A673 (cell line): ENCODE measurements around the gene FICD. TPM values are rescaled to one million over a fixed set of nuclear protein-coding genes. Genes with fewer than 3 reads are reported as not detected.

ENCODE experiments used
- BruUV-seq: library from RNA; stranded (reverse); fragments of 400-500 nt; replicated peaks from 2 replicates; lab custom pipeline; 2021; lab: Mats Ljungman, UMichigan
- CTCF ChIA-PET: fragments of 300-600 bp; sonication (Branson Sonifier 250); formaldehyde crosslinking; loops from one replicate; lab custom pipeline; 2022; ENCODE audit warnings: antibody characterized with exemption; lab: Charles Lee
- POLR2A ChIA-PET: fragments of 300-600 bp; sonication (Branson Sonifier 250); formaldehyde crosslinking; loops from one replicate; lab custom pipeline; 2022; ENCODE audit warnings: antibody characterized with exemption; ENCODE audit not compliant: low non-redundant PET; lab: Charles Lee
- DNase-seq: peaks from one replicate; pipeline ENCODE4 v3.0.0-alpha.2; 2015; ENCODE audit warnings: low spot score
- H3K27ac ChIP-seq: fragments of 200-600 bp; sonication (generic); 2 replicates; pipeline ENCODE4 v1.5.1; 2016; ENCODE audit warnings: mixed run types, low read depth, mild to moderate bottlenecking, mixed read lengths, antibody characterized with exemption, low read length; ENCODE audit not compliant: poor library complexity, severe bottlenecking
- H3K27me3 ChIP-seq: fragments of 200-600 bp; sonication (generic); replicated peaks from 2 replicates; pipeline ENCODE4 v1.6.1; 2017; ENCODE audit warnings: mixed run types, low read depth, mild to moderate bottlenecking, mixed read lengths, antibody characterized with exemption, low read length; ENCODE audit not compliant: insufficient read depth, poor library complexity
- H3K36me3 ChIP-seq: fragments of 200-600 bp; sonication (generic); 2 replicates; pipeline ENCODE4 v1.6.1; 2016; ENCODE audit warnings: mixed run types, mild to moderate bottlenecking, mixed read lengths, antibody characterized with exemption, low read length; ENCODE audit not compliant: insufficient read depth, poor library complexity, severe bottlenecking
- H3K4me1 ChIP-seq: fragments of 200-600 bp; sonication (generic); 2 replicates; pipeline ENCODE4 v1.6.1; 2017; ENCODE audit warnings: mixed run types, mild to moderate bottlenecking, mixed read lengths, antibody characterized with exemption, low read length; ENCODE audit not compliant: insufficient read depth, poor library complexity, severe bottlenecking
- H3K4me3 ChIP-seq: fragments of 200-600 bp; sonication (generic); 2 replicates; pipeline ENCODE4 v1.5.1; 2016; ENCODE audit warnings: low read depth, mixed run types, mild to moderate bottlenecking, mixed read lengths, low read length; ENCODE audit not compliant: poor library complexity, severe bottlenecking
- H3K9me3 ChIP-seq: fragments of 200-600 bp; sonication (generic); 2 replicates; pipeline ENCODE4 v1.6.1; 2016; ENCODE audit warnings: mixed run types, low read depth, mild to moderate bottlenecking, mixed read lengths, antibody characterized with exemption, low read length; ENCODE audit not compliant: poor library complexity, severe bottlenecking
- EZH2 ChIP-seq: fragments of 200-600 bp; sonication (generic); IDR thresholded peaks from 2 replicates; pipeline ENCODE4 v1.6.1; 2017; ENCODE audit warnings: borderline replicate concordance, low read depth, mild to moderate bottlenecking, mixed read lengths, antibody characterized with exemption, low read length; ENCODE audit not compliant: poor library complexity, severe bottlenecking
- intact Hi-C: fragments of 100-400 bp; cut with micrococcal nuclease; formaldehyde crosslinking; loops from one replicate; pipeline ENCODE4 v1.10.0; 2022; ENCODE audit not compliant: unreplicated experiment
- total RNA-seq: library from RNA; stranded (reverse); gene quantifications from 2 replicates; pipeline ENCODE4 v1.2.3, GENCODE V29; 2021
- TF ChIP-seq, protein P1 (sequence below): fragments of 300-800, 200-600 bp; sonication (generic); conservative IDR thresholded peaks from 2 replicates; pipeline ENCODE4 v1.5.1; 2017; ENCODE audit warnings: low read depth, mild to moderate bottlenecking, antibody characterized with exemption, low read length, moderate library complexity, mixed read lengths

The FICD gene
- total RNA-seq, 1 experiment from 2014 or later: 3.6 TPM

DNA sequence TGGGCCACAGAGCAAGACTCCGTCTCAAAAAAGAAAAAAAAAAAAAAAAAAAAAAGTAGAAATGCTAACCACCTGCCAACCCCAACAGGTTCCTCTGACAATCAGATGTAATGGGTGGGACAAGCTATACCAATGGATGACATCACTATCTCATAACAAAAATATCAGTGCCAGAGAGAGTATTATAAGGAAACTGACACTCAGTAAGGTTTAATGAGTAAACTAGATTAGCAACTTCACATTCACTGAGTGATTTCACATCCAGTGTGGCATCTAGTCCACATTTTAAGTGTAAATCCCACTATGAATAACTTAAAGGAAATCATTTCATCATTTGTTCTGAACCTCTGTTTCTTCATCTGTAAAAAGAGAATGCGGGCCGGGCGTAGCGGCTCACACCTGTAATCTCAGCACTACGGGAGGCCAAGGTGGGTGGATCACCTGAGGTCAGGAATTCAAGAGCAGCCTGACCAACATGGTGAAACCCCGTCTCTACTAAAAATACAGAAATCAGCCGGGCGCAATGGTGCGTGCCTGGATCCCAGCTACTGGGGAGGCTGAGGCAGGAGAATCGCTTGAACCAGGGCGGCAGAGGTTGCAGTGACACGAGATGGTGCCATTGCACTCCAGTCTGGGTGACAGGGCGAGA lies 44.1 kb downstream of the FICD start:
- ChIA-PET CTCF (no interaction called here), POLR2A (no interaction called here)
- H3K4me3 ChIP-seq: peak overlapping the region; percentile 79
- peaks cover 13% of the 10 kb centered on the region for H3K4me1 ChIP-seq
- BruUV-seq: no TSS peak
- no peak for DNase-seq
- intact Hi-C loops: no loop called here
- TF ChIP-seq, protein P1, sequence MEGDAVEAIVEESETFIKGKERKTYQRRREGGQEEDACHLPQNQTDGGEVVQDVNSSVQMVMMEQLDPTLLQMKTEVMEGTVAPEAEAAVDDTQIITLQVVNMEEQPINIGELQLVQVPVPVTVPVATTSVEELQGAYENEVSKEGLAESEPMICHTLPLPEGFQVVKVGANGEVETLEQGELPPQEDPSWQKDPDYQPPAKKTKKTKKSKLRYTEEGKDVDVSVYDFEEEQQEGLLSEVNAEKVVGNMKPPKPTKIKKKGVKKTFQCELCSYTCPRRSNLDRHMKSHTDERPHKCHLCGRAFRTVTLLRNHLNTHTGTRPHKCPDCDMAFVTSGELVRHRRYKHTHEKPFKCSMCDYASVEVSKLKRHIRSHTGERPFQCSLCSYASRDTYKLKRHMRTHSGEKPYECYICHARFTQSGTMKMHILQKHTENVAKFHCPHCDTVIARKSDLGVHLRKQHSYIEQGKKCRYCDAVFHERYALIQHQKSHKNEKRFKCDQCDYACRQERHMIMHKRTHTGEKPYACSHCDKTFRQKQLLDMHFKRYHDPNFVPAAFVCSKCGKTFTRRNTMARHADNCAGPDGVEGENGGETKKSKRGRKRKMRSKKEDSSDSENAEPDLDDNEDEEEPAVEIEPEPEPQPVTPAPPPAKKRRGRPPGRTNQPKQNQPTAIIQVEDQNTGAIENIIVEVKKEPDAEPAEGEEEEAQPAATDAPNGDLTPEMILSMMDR: no peak
- no peak for TF ChIP-seq EZH2
- no peaks in the 10 kb centered on the region for H3K27me3 ChIP-seq
- H3K27ac ChIP-seq: no peak overlapping the region
- peaks cover 7% of the 10 kb centered on the region for H3K36me3 ChIP-seq
- H3K9me3 ChIP-seq: no peaks in the 10 kb centered on the region

DNA sequence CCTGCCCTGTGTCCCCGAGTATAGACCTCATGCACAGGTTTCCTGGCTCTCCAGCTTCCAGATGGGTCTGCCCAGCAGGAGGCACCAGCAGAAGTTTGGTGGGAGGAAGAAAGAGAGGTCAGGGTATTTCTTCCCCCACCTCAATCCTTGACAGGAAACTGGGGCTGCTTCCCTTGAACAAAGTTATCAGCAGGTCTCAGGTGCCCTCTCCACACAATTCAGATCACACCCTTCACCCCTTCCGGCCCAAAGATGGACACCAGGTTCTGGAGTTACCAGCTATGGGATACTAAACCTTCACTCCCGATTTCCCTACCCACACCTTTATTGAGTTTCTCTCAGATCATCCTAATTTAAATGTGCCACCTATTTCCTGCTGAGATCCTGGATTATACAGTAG lies 44.7 kb downstream of the FICD start:
- H3K27me3 ChIP-seq: no peaks in the 10 kb centered on the region
- BruUV-seq: no TSS peak
- H3K36me3 ChIP-seq: peaks cover 13% of the 10 kb centered on the region
- TF ChIP-seq EZH2: no peak
- TF ChIP-seq, protein P1: no peak
- no peak for DNase-seq
- H3K9me3 ChIP-seq: no peaks in the 10 kb centered on the region
- ChIA-PET CTCF (interaction anchor here (0.6 kb wide), 1 partner anchor 114 kb away, joined by 4 read pairs; no protein-coding TSS in a partner anchor), POLR2A (interaction anchor here (0.7 kb wide), 1 partner anchor 86 kb away, joined by 4 read pairs; no protein-coding TSS in a partner anchor)
- peaks cover 13% of the 10 kb centered on the region for H3K4me1 ChIP-seq
- peak overlapping the region; percentile 79 for H3K4me3 ChIP-seq
- intact Hi-C loops: loop anchor here (5.0 to 10.0 kb wide), 3 partner anchors 175 to 393 kb away; partner anchors contain the start of gene CORO1C
- peak overlapping the region; percentile 97 for H3K27ac ChIP-seq

- peaks cover 13% of the 10 kb centered on the region for H3K4me1 ChIP-seq
Observed at GRCh38 chr12:108560321-108560721, 45.2 kb downstream of the FICD start.

More at GRCh38 chr12:108560321-108560721, 45.2 kb downstream of the FICD start:
- ChIA-PET POLR2A (interaction anchor here (0.7 kb wide), 1 partner anchor 86 kb away, joined by 4 read pairs; no protein-coding TSS in a partner anchor), CTCF (interaction anchor here (0.6 kb wide), 1 partner anchor 113 kb away, joined by 4 read pairs; no protein-coding TSS in a partner anchor)
- DNase-seq: no peak
- intact Hi-C loops: loop anchor here (5.0 to 10.0 kb wide), 3 partner anchors 174 to 392 kb away; partner anchors contain the start of gene CORO1C
- no TSS peak for BruUV-seq
- H3K9me3 ChIP-seq: no peaks in the 10 kb centered on the region
- H3K36me3 ChIP-seq: peaks cover 19% of the 10 kb centered on the region
- no peaks in the 10 kb centered on the region for H3K27me3 ChIP-seq
- TF ChIP-seq, protein P1: no peak
- TF ChIP-seq EZH2: no peak
- H3K27ac ChIP-seq: peak overlapping the region; percentile 97
- H3K4me3 ChIP-seq: peak overlapping the region; percentile 79
